ENCODE measurements around the gene OPALIN. TPM values are rescaled to one million over a fixed set of nuclear protein-coding genes. Genes with fewer than 3 reads are reported as not detected.

The OPALIN gene
- total and polyA plus RNA-seq, 9 of the 15 experiments (the other 6 are each of a cell fraction or from before 2014, with no cell fraction given): not detected

DNA sequence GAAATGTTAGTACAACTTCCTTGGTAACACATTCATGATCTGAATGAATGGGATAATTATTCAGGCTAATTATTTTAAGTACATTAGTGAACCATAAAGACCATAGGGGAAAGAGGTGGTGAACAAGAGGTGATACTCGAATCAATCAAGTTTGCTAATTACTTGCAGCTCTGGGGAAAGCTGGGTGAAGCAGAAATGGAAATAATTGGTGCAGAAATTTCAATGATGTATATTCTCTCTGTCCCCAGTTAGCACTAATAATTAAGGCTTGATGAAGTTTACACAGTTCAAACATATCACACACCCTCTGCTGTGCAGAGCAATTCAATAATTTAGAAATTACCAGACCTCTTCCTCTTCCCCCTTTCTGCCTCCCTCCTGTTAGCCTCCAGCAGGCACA, 49.4 kb upstream of the OPALIN start:
- ATAC-seq (no peak), DNase-seq (ENCODE audit: extremely low read depth in 1 of 4, low spot score in 3 of 4) (no peak), FAIRE-seq (no peak)
- ChIA-PET POLR2A (interaction anchor here (0.6 kb wide), 1 partner anchor 425 kb away, joined by 3 read pairs; no protein-coding TSS in a partner anchor), CTCF (ENCODE audit: low intra/inter-chr PET ratio) (no interaction called here)
- no peaks in the 10 kb centered on the region for H4K20me1 ChIP-seq (replicated peaks; ENCODE audit: control insufficient read depth, insufficient read depth, low read length)
- H2AFZ ChIP-seq (ENCODE audit: low read depth, low read length): no peak overlapping the region
- no peak overlapping the region for H3K9ac ChIP-seq (ENCODE audit: insufficient read depth in 1 of 2, low read depth in 2 of 2, low read length in 2 of 2)
- no peaks in the 10 kb centered on the region for H3K4me1 ChIP-seq (replicated peaks in 1 of 2; ENCODE audit: control insufficient read depth in 2 of 2, insufficient read depth in 2 of 2, low read length in 2 of 2)
- in situ Hi-C loops (cut with MboI) (no loop called here), intact Hi-C loops (cut with micrococcal nuclease) (no loop called here)
- H3K36me3 ChIP-seq (ENCODE audit: control insufficient read depth, insufficient read depth, low read length): no peaks in the 10 kb centered on the region
- no peaks in the 10 kb centered on the region for H3K9me1 ChIP-seq (ENCODE audit: control insufficient read depth, insufficient read depth, low read length)
- TF ChIP-seq HMG20B (CRISPR knock-in tag; IDR thresholded peaks at IDR 0.05): no peak
- H3K4me3 ChIP-seq: no peak overlapping the region
- H3K9me3 ChIP-seq (replicated peaks; ENCODE audit: control insufficient read depth, insufficient read depth, low read depth, low read length): no peaks in the 10 kb centered on the region
- no TSS peak for BruUV-seq (replicated peaks)
- peaks cover 0 to 25% of the 10 kb centered on the region in 2 experiments; a peak in 2 of 5 replicates for H3K27me3 ChIP-seq (ENCODE audit: control insufficient read depth in 2 of 2, insufficient read depth in 2 of 2, low read length in 2 of 2)
- no peak overlapping the region for H3K27ac ChIP-seq (ENCODE audit: extremely low read depth, low read depth, low read length)
- no peak overlapping the region for H3K4me2 ChIP-seq (ENCODE audit: insufficient read depth, low read length)
- WGBS (ENCODE audit: insufficient coverage, low coverage, missing lambda C conversion rate): 0% methylated on average over 1 of the region's 1 CpG
- H3K79me2 ChIP-seq (ENCODE audit: control insufficient read depth, insufficient read depth, low read length): no peaks in the 10 kb centered on the region

DNA sequence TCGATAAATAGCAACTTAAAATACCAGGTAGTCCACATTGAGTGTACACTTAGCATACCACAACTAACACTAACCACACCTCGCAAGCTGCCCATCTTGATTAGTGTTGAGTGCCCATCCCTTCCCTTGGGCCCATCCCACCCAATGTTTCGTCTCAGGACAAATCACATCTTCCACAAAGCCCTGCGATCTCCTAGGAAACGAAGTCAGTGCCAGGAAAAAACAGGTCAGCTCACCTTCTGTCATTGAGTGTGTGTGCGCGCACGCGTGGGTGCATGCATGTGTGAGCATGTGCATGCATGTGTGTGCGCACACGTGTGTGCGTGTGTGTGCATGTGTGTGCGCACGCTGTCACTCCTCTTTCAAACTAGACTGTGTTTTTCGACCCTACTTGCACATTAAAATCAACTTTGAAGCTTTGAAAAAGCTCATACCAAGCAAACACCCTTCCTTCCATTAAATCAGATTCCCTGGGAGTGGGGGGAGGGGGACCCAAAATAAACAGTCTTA, 48.8 kb upstream of the OPALIN start:
- Histone ChIP-seq H2AFZ (ENCODE audit: low read depth, low read length) (no peak overlapping the region), H4K20me1 (replicated peaks; ENCODE audit: control insufficient read depth, insufficient read depth, low read length) (no peaks in the 10 kb centered on the region), H3K4me3 (no peak overlapping the region), H3K36me3 (ENCODE audit: control insufficient read depth, insufficient read depth, low read length) (no peaks in the 10 kb centered on the region), H3K9me1 (ENCODE audit: control insufficient read depth, insufficient read depth, low read length) (no peaks in the 10 kb centered on the region), H3K27ac (ENCODE audit: extremely low read depth, low read depth, low read length) (no peak overlapping the region), H3K79me2 (ENCODE audit: control insufficient read depth, insufficient read depth, low read length) (no peaks in the 10 kb centered on the region), H3K4me2 (ENCODE audit: insufficient read depth, low read length) (no peak overlapping the region), H3K27me3 (ENCODE audit: control insufficient read depth in 2 of 2, insufficient read depth in 2 of 2, low read length in 2 of 2) (peaks cover 3 to 24% of the 10 kb centered on the region in 2 experiments; a peak in 4 of 5 replicates), H3K4me1 (replicated peaks in 1 of 2; ENCODE audit: control insufficient read depth in 2 of 2, insufficient read depth in 2 of 2, low read length in 2 of 2) (no peaks in the 10 kb centered on the region), H3K9ac (ENCODE audit: insufficient read depth in 1 of 2, low read depth in 2 of 2, low read length in 2 of 2) (no peak overlapping the region), H3K9me3 (replicated peaks; ENCODE audit: control insufficient read depth, insufficient read depth, low read depth, low read length) (no peaks in the 10 kb centered on the region)
- intact Hi-C loops (cut with micrococcal nuclease) (no loop called here), in situ Hi-C loops (cut with MboI) (no loop called here)
- no peak for ATAC-seq
- BruUV-seq (replicated peaks): no TSS peak
- no peak for FAIRE-seq
- POLR2A ChIA-PET: no interaction called here
- 10% methylated on average over 12 of the region's 15 CpGs for WGBS (ENCODE audit: insufficient coverage, low coverage, missing lambda C conversion rate)
- CTCF ChIA-PET (ENCODE audit: low intra/inter-chr PET ratio): no interaction called here
- DNase-seq (ENCODE audit: extremely low read depth in 1 of 4, low spot score in 3 of 4): no peak
- TF ChIP-seq, protein P1, sequence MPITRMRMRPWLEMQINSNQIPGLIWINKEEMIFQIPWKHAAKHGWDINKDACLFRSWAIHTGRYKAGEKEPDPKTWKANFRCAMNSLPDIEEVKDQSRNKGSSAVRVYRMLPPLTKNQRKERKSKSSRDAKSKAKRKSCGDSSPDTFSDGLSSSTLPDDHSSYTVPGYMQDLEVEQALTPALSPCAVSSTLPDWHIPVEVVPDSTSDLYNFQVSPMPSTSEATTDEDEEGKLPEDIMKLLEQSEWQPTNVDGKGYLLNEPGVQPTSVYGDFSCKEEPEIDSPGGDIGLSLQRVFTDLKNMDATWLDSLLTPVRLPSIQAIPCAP (CRISPR knock-in tag; IDR thresholded peaks at IDR 0.05; ENCODE audit: borderline replicate concordance): no peak
- no peak for TF ChIP-seq NCOA1 (IDR thresholded peaks at IDR 0.05; ENCODE audit: low read depth)
- TF ChIP-seq EWSR1 (IDR thresholded peaks at IDR 0.05; ENCODE audit: borderline replicate concordance, low read depth, partially characterized antibody): no peak

Data from K562 (cell line).